Cerebellar cortex (tissue), 1 donor: Measurements from ENCODE around the gene GJB2.

Experiments
- DNase-seq: peaks from one replicate; pipeline ENCODE4 v3.0.0-alpha.2; 2015; ENCODE audit warnings: low spot score

The GJB2 gene

GRCh38 chr13:20192158-20192835 is 441 bp downstream of the GJB2 start:
- no peak for DNase-seq

- DNase-seq = no peak
Observed at GRCh38 chr13:20191311-20192157, 1.2 kb downstream of the GJB2 start.

- no peak for DNase-seq
Observed at GRCh38 chr13:20190481-20191310, 2.0 kb downstream of the GJB2 start.

- DNase-seq = no peak
Observed at GRCh38 chr13:20190076-20190475, 2.7 kb downstream of the GJB2 start.

GRCh38 chr13:20188667-20189553 is 3.8 kb downstream of the GJB2 start:
- DNase-seq = no peak

GRCh38 chr13:20186771-20187170 is 6.0 kb downstream of the GJB2 start:
- DNase-seq = no peak

GRCh38 chr13:20185366-20186056 is 7.2 kb downstream of the GJB2 start:
- no peak for DNase-seq

- peak; percentile 70 for DNase-seq
Observed at GRCh38 chr13:20182231-20182846, 10.4 kb downstream of the GJB2 start.

- DNase-seq = no peak
Observed at GRCh38 chr13:20181188-20181587, 11.6 kb downstream of the GJB2 start.

GRCh38 chr13:20178156-20178555 is 14.6 kb downstream of the GJB2 start:
- no peak for DNase-seq

GRCh38 chr13:20177049-20177831 is 15.5 kb downstream of the GJB2 start:
- DNase-seq = no peak

GRCh38 chr13:20175907-20176652 is 16.7 kb downstream of the GJB2 start:
- no peak for DNase-seq

GRCh38 chr13:20175406-20175794 is 17.3 kb downstream of the GJB2 start:
- DNase-seq = no peak

GRCh38 chr13:20174656-20175405 is 17.9 kb downstream of the GJB2 start:
- DNase-seq = no peak

GRCh38 chr13:20173116-20173746 is 19.5 kb downstream of the GJB2 start:
- no peak for DNase-seq

GRCh38 chr13:20171364-20171763 is 21.4 kb downstream of the GJB2 start:
- no peak for DNase-seq

- DNase-seq = no peak
Observed at GRCh38 chr13:20170921-20171320, 21.8 kb downstream of the GJB2 start.

GRCh38 chr13:20168396-20168795 is 24.3 kb downstream of the GJB2 start:
- DNase-seq = no peak
